ENCODE data around the gene AKR1B1. TPM values are rescaled to one million over a fixed set of nuclear protein-coding genes. Genes with fewer than 3 reads are reported as not detected.

AKR1B1 gene
- total and polyA plus RNA-seq, 2 of the 4 experiments (the other 2 are of a cell fraction) = 90.9 to 201 TPM

GRCh38 chr7:134407311-134407710 lies 51.6 kb downstream of the AKR1B1 start:
- H3K4me2 ChIP-seq (ENCODE audit: low read depth, low read length) = no peak overlapping the region
- H3K27ac ChIP-seq (ENCODE audit: insufficient read depth, low read length) = no peak overlapping the region
- H2AK9ac ChIP-seq (replicated peaks; ENCODE audit: low read depth, low read length, poor library complexity) = no peak overlapping the region
- intact Hi-C loops (cut with micrococcal nuclease) (no loop called here), in situ Hi-C loops (cut with MboI; ENCODE audit: low sequenced_read_pairs) (no loop called here), dilution Hi-C loops (cut with HindIII; ENCODE audit: low sequenced_read_pairs, unreplicated experiment) (no loop called here)
- H3K9me1 ChIP-seq (ENCODE audit: insufficient read depth, low read length) = no peaks in the 10 kb centered on the region
- no peak overlapping the region for H4K8ac ChIP-seq (ENCODE audit: low read depth in 2 of 2, low read length in 2 of 2)
- H3K14ac ChIP-seq (replicated peaks; ENCODE audit: low read depth, low read length) = no peak overlapping the region
- H3K27me3 ChIP-seq (ENCODE audit: control insufficient read depth, insufficient read depth, low read length) = peaks cover 22% of the 10 kb centered on the region
- H4K20me1 ChIP-seq (ENCODE audit: insufficient read depth, low read length) = no peaks in the 10 kb centered on the region
- H3K4ac ChIP-seq (ENCODE audit: low read depth, low read length) = no peak overlapping the region
- H3K23ac ChIP-seq (ENCODE audit: low read depth, low read length) = no peak overlapping the region
- H4K5ac ChIP-seq (ENCODE audit: low read depth, low read length) = no peak overlapping the region
- no peak overlapping the region for H3K9ac ChIP-seq (ENCODE audit: low read depth, low read length)
- no peak overlapping the region for H2BK20ac ChIP-seq (ENCODE audit: low read depth, low read length)
- H2BK15ac ChIP-seq (ENCODE audit: low read depth, low read length) = no peak overlapping the region
- no peak overlapping the region for H3K4me3 ChIP-seq (ENCODE audit: insufficient read depth, low read depth, low read length)
- ChIA-PET POLR2A (ENCODE audit: unreplicated experiment) (interaction anchor here (0.7 kb wide), 1 partner anchor 471 kb away, joined by 8 read pairs; no protein-coding TSS in a partner anchor), CTCF (interaction anchor here (0.5 kb wide), 1 partner anchor 323 kb away, joined by 4 read pairs; no protein-coding TSS in a partner anchor)
- H3K9me3 ChIP-seq (ENCODE audit: control insufficient read depth, insufficient read depth, low read length) = no peaks in the 10 kb centered on the region
- H2BK5ac ChIP-seq (ENCODE audit: low read depth, low read length, poor library complexity, severe bottlenecking) = no peak overlapping the region
- no peak for DNase-seq
- 0% methylated on average over 1 of the region's 3 CpGs; no CpG with 5 or more reads in 1 of the 2 experiments for WGBS, 2 experiments (ENCODE audit: extremely low coverage in 2 of 2, insufficient read length in 1 of 2)
- no peak overlapping the region for H3K56ac ChIP-seq (ENCODE audit: extremely low read depth, insufficient read depth, low read length)
- BruUV-seq (replicated peaks) = no TSS peak
- no peak for ATAC-seq (ENCODE audit: low read depth)
- no peak overlapping the region for H3K18ac ChIP-seq (ENCODE audit: low read depth, low read length)
- H2BK120ac ChIP-seq (ENCODE audit: low read depth, low read length) = no peak overlapping the region
- no peak for TF ChIP-seq USF2 (IDR thresholded peaks at IDR 0.05; ENCODE audit: low read depth, low read length)
- no peak for TF ChIP-seq RAD21 (IDR thresholded peaks at IDR 0.05; ENCODE audit: low read length)
- no peak for TF ChIP-seq BHLHE40 (IDR thresholded peaks at IDR 0.05; ENCODE audit: low read depth, low read length)
- TF ChIP-seq MAZ (IDR thresholded peaks at IDR 0.05; ENCODE audit: borderline replicate concordance, low read depth, low read length) = no peak
- no peak for TF ChIP-seq CTCF (conservative IDR thresholded peaks at IDR 0.05; ENCODE audit: low read depth, low read length)
- TF ChIP-seq RFX5 (IDR thresholded peaks at IDR 0.05; ENCODE audit: low read depth, low read length) = no peak
- TF ChIP-seq MXI1 (IDR thresholded peaks at IDR 0.05; ENCODE audit: borderline replicate concordance, low read depth, low read length) = no peak
- no peak for TF ChIP-seq RCOR1 (IDR thresholded peaks at IDR 0.05; ENCODE audit: insufficient replicate concordance, low read length)
- no peak for TF ChIP-seq FOS (IDR thresholded peaks at IDR 0.05; ENCODE audit: low read depth, low read length)
- no peak for TF ChIP-seq CHD1 (IDR thresholded peaks at IDR 0.05; ENCODE audit: low read depth, low read length)
- no peak for TF ChIP-seq ELK1 (IDR thresholded peaks at IDR 0.05; ENCODE audit: borderline replicate concordance, low read depth, low read length)
- TF ChIP-seq SMC3 (IDR thresholded peaks at IDR 0.05; ENCODE audit: low read depth, low read length) = no peak
- no peak for TF ChIP-seq NFE2L2 (IDR thresholded peaks at IDR 0.05; ENCODE audit: low read depth, low read length)
- no peak for TF ChIP-seq CEBPB (IDR thresholded peaks at IDR 0.05; ENCODE audit: low read depth, low read length)
- TF ChIP-seq MAFK (IDR thresholded peaks at IDR 0.05; ENCODE audit: low read depth, low read length) = no peak
- no peak for TF ChIP-seq POLR2A (IDR thresholded peaks at IDR 0.05; ENCODE audit: low read depth, low read length)
- no peak overlapping the region for H2AFZ ChIP-seq (replicated peaks; ENCODE audit: low read length, poor library complexity)
- H2AK5ac ChIP-seq (ENCODE audit: low read depth, low read length) = no peak overlapping the region
- no peaks in the 10 kb centered on the region for H3K4me1 ChIP-seq (ENCODE audit: control insufficient read depth, insufficient read depth, low read length)
- no peaks in the 10 kb centered on the region for H3K79me1 ChIP-seq (ENCODE audit: low read depth in 1 of 2, low read length in 2 of 2)
- H3K36me3 ChIP-seq (ENCODE audit: control insufficient read depth, insufficient read depth, low read length) = no peaks in the 10 kb centered on the region
- H4K91ac ChIP-seq (ENCODE audit: insufficient read depth, low read depth, low read length) = no peak overlapping the region

All from IMR-90 (cell line).